IMR-90 (cell line): Measurements from ENCODE around the gene MZT2A. TPM values are rescaled to one million over a fixed set of nuclear protein-coding genes. Genes with fewer than 3 reads are reported as not detected.

Experiments
- ATAC-seq: fragments of 200-7000 bp; cut with Tn5 transposase; 2 replicates; pipeline ENCODE4 v1.9.1; 2020; ENCODE audit warnings: low read depth, mild to moderate bottlenecking, moderate library complexity
- BruUV-seq: library from RNA; stranded (reverse); fragments of 400-500 nt; replicated peaks from 2 replicates; lab custom pipeline; 2021; lab: Mats Ljungman, UMichigan
- CTCF ChIA-PET: fragments of 300-600 bp; formaldehyde crosslinking; extraction: SDS; loops from one replicate; lab custom pipeline; 2021; ENCODE audit warnings: antibody characterized with exemption; lab: Yijun Ruan, JAX
- POLR2A ChIA-PET: fragments of 300-600 bp; sonication (Branson Sonifier 250); formaldehyde crosslinking; loops from one replicate; lab custom pipeline; 2022; ENCODE audit warnings: antibody characterized with exemption; ENCODE audit not compliant: unreplicated experiment; lab: Charles Lee
- DNase-seq: peaks from one replicate; pipeline ENCODE4 v3.0.0; 2013
- H2AFZ ChIP-seq: replicated peaks from 2 replicates; pipeline ENCODE3; 2013; ENCODE audit warnings: low read length, mild to moderate bottlenecking; ENCODE audit not compliant: poor library complexity
- H2AK5ac ChIP-seq: 2 replicates; pipeline ENCODE4 v1.6.1; 2013; ENCODE audit warnings: low read depth, low read length, inconsistent platforms
- H2AK9ac ChIP-seq: replicated peaks from 2 replicates; pipeline ENCODE3; 2013; ENCODE audit warnings: mild to moderate bottlenecking, low read depth, low read length, moderate library complexity; ENCODE audit not compliant: poor library complexity
- H2BK120ac ChIP-seq: 2 replicates; pipeline ENCODE4 v1.6.1; 2013; ENCODE audit warnings: low read depth, low read length, inconsistent platforms
- H2BK15ac ChIP-seq: 3 replicates; pipeline ENCODE4 v1.6.1; 2013; ENCODE audit warnings: low read depth, low read length, inconsistent platforms
- H2BK20ac ChIP-seq: 2 replicates; pipeline ENCODE4 v1.6.1; 2013; ENCODE audit warnings: low read depth, mild to moderate bottlenecking, inconsistent platforms, low read length, moderate library complexity
- H2BK5ac ChIP-seq: 2 replicates; pipeline ENCODE4 v1.6.1; 2013; ENCODE audit warnings: mild to moderate bottlenecking, low read depth, low read length, inconsistent platforms; ENCODE audit not compliant: poor library complexity, severe bottlenecking
- H3K14ac ChIP-seq: replicated peaks from 2 replicates; pipeline ENCODE4 v1.6.1; 2013; ENCODE audit warnings: low read depth, low read length, inconsistent platforms
- H3K18ac ChIP-seq: 2 replicates; pipeline ENCODE4 v1.6.1; 2013; ENCODE audit warnings: low read depth, low read length, control low read depth
- H3K23ac ChIP-seq: 2 replicates; pipeline ENCODE4 v1.6.1; 2013; ENCODE audit warnings: low read depth, low read length, inconsistent platforms
- H3K27ac ChIP-seq: 2 replicates; pipeline ENCODE4 v1.5.1; 2013; ENCODE audit warnings: mild to moderate bottlenecking, control low read depth, low read length; ENCODE audit not compliant: insufficient read depth
- H3K27me3 ChIP-seq: 2 replicates; pipeline ENCODE4 v1.6.1; 2013; ENCODE audit warnings: low read length; ENCODE audit not compliant: control insufficient read depth, insufficient read depth
- H3K36me3 ChIP-seq: 2 replicates; pipeline ENCODE4 v1.6.1; 2013; ENCODE audit warnings: low read length, mixed read lengths; ENCODE audit not compliant: control insufficient read depth, insufficient read depth
- H3K4ac ChIP-seq: 2 replicates; pipeline ENCODE4 v1.6.1; 2013; ENCODE audit warnings: low read depth, low read length, inconsistent platforms
- H3K4me1 ChIP-seq: 2 replicates; pipeline ENCODE4 v1.6.1; 2013; ENCODE audit warnings: low read length, mixed read lengths; ENCODE audit not compliant: control insufficient read depth, insufficient read depth
- H3K4me2 ChIP-seq: 2 replicates; pipeline ENCODE4 v1.6.1; 2013; ENCODE audit warnings: low read depth, mild to moderate bottlenecking, control low read depth, low read length, moderate library complexity
- H3K4me3 ChIP-seq: 2 replicates; pipeline ENCODE4 v1.5.1; 2013; ENCODE audit warnings: low read depth, mild to moderate bottlenecking, control low read depth, low read length, moderate library complexity; ENCODE audit not compliant: insufficient read depth
- H3K56ac ChIP-seq: 2 replicates; pipeline ENCODE4 v1.6.1; 2013; ENCODE audit warnings: low read length, inconsistent platforms; ENCODE audit not compliant: insufficient read depth; ENCODE audit errors: extremely low read depth
- H3K79me1 ChIP-seq, 2 experiments: 2 replicates each; pipeline ENCODE4 v1.6.1; 2013; ENCODE audit warnings: low read length in 2 of 2, inconsistent platforms in 1 of 2, low read depth in 1 of 2
- H3K9ac ChIP-seq: 2 replicates; pipeline ENCODE4 v1.6.1; 2013; ENCODE audit warnings: low read depth, low read length, control low read depth
- H3K9me1 ChIP-seq: 2 replicates; pipeline ENCODE4 v1.6.1; 2013; ENCODE audit warnings: low read length, inconsistent platforms; ENCODE audit not compliant: insufficient read depth
- H3K9me3 ChIP-seq: 2 replicates; pipeline ENCODE4 v1.6.1; 2013; ENCODE audit warnings: low read length; ENCODE audit not compliant: control insufficient read depth, insufficient read depth
- H4K20me1 ChIP-seq: 2 replicates; pipeline ENCODE4 v1.6.1; 2013; ENCODE audit warnings: low read length, inconsistent platforms; ENCODE audit not compliant: insufficient read depth
- H4K5ac ChIP-seq: 2 replicates; pipeline ENCODE4 v1.6.1; 2013; ENCODE audit warnings: mild to moderate bottlenecking, low read depth, low read length, control low read depth
- H4K8ac ChIP-seq, 2 experiments: 2 replicates each; pipeline ENCODE4 v1.6.1; 2013; ENCODE audit warnings: low read depth in 2 of 2, low read length in 2 of 2, control low read depth in 1 of 2, inconsistent platforms in 1 of 2
- H4K91ac ChIP-seq: 2 replicates; pipeline ENCODE4 v1.6.1; 2013; ENCODE audit warnings: low read depth, low read length, inconsistent platforms; ENCODE audit not compliant: insufficient read depth
- BHLHE40 ChIP-seq: fragments of 150-350 bp; IDR thresholded peaks from 2 replicates; pipeline ENCODE4 v1.6.1; 2016; ENCODE audit warnings: mild to moderate bottlenecking, low read depth, low read length
- CHD1 ChIP-seq: IDR thresholded peaks from 2 replicates; pipeline ENCODE4 v1.6.1; 2012; ENCODE audit warnings: low read depth, low read length, improper control_type of control experiment
- MAFK ChIP-seq: IDR thresholded peaks from 2 replicates; pipeline ENCODE4 v1.6.1; 2012; ENCODE audit warnings: low read depth, low read length, improper control_type of control experiment
- MAZ ChIP-seq: IDR thresholded peaks from 2 replicates; pipeline ENCODE4 v1.6.1; 2012; ENCODE audit warnings: low read depth, mild to moderate bottlenecking, low read length, improper control_type of control experiment, moderate library complexity, borderline replicate concordance
- MXI1 ChIP-seq: IDR thresholded peaks from 2 replicates; pipeline ENCODE4 v1.6.1; 2012; ENCODE audit warnings: low read depth, mild to moderate bottlenecking, low read length, moderate library complexity, borderline replicate concordance
- NFE2L2 ChIP-seq: fragments of 150-350 bp; IDR thresholded peaks from 2 replicates; pipeline ENCODE4 v1.6.1; 2016; ENCODE audit warnings: low read depth, mild to moderate bottlenecking, low read length
- RAD21 ChIP-seq: IDR thresholded peaks from 2 replicates; pipeline ENCODE4 v1.6.1; 2012; ENCODE audit warnings: low read length, improper control_type of control experiment
- RCOR1 ChIP-seq: IDR thresholded peaks from 2 replicates; pipeline ENCODE4 v1.6.1; 2012; ENCODE audit warnings: mild to moderate bottlenecking, low read length, improper control_type of control experiment; ENCODE audit not compliant: insufficient replicate concordance
- RFX5 ChIP-seq: IDR thresholded peaks from 2 replicates; pipeline ENCODE4 v1.8.0; 2012; ENCODE audit warnings: low read depth, mild to moderate bottlenecking, low read length, moderate library complexity
- SMC3 ChIP-seq: fragments of 150-350 bp; IDR thresholded peaks from 2 replicates; pipeline ENCODE4 v1.6.1; 2016; ENCODE audit warnings: low read depth, mild to moderate bottlenecking, antibody characterized with exemption, low read length, moderate library complexity
- WGBS, 2 experiments: methylation state at CpG; one replicate each; pipeline versions ENCODE4 v1.1.5 to v1.1.7; 2013; ENCODE audit warnings: missing lambda C conversion rate in 2 of 2; ENCODE audit not compliant: insufficient read length in 1 of 2; ENCODE audit errors: extremely low coverage in 2 of 2; 5-methylcytosine and 5-hydroxymethylcytosine counted together
- dilution Hi-C: fragments of 300-500 bp; cut with HindIII; formaldehyde crosslinking; loops from one replicate; pipeline ENCODE4 v1.14.3; 2018; ENCODE audit warnings: low sequenced_read_pairs; ENCODE audit not compliant: unreplicated experiment
- in situ Hi-C: fragments of 300-500 bp; cut with MboI; formaldehyde crosslinking; loops from 3 replicates; pipeline ENCODE4 v1.14.3; 2019; ENCODE audit warnings: low sequenced_read_pairs, inconsistent platforms, mixed read lengths
- intact Hi-C: fragments of 100-400 bp; cut with micrococcal nuclease; formaldehyde crosslinking; loops from 2 replicates; pipeline ENCODE4 v1.10.0; 2022
- polyA plus RNA-seq, 3 experiments: library from polyadenylated mRNA; depleted of rRNA; stranded (reverse); fragments of >200 nt; gene quantifications; 2 replicates each; pipeline ENCODE4 v1.2.3, GENCODE V29; 2012; ENCODE audit warnings: low replicate concordance in 1 of 3
- total RNA-seq: library from RNA; depleted of rRNA; stranded (reverse); fragments of >200 nt; gene quantifications from 2 replicates; pipeline ENCODE4 v1.2.3, GENCODE V29; 2012
- TF ChIP-seq, protein P1 (sequence below): fragments of 150-350 bp; IDR thresholded peaks from 2 replicates; pipeline ENCODE4 v1.6.1; 2017; ENCODE audit warnings: mild to moderate bottlenecking, antibody characterized with exemption, low read length, low read depth
- TF ChIP-seq, protein P2 (sequence below): fragments of 150-350 bp; IDR thresholded peaks from 2 replicates; pipeline ENCODE4 v1.6.1; 2016; ENCODE audit warnings: low read depth, mild to moderate bottlenecking, low read length, moderate library complexity, borderline replicate concordance
- TF ChIP-seq, protein P3 (sequence below): conservative IDR thresholded peaks from 2 replicates; pipeline ENCODE4 v1.5.1; 2012; ENCODE audit warnings: mild to moderate bottlenecking, low read depth, low read length, improper control_type of control experiment

Gene MZT2A
- total and polyA plus RNA-seq, 2 of the 4 experiments (the other 2 are of a cell fraction) = 23.1 to 82.3 TPM

DNA sequence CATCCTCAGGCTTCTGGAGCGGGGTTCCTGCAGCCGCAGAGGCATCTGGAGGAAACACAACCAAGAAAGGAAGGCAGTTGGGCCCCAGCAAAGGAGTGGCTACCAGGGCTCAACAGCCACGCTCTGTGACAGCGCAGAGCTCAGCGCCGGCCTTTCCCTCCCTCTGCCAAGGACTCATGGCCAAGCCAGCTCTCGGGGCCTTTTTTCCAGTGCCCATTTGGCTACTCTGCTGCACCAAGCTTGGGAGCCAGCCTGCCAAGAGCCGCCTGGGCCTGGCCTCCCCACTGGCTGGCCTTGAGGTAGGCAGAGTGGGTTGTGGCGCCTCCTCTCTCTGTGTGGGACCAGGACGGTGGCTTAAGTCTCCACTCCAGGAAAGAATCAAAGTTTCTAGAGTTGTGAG, 28.3 kb upstream of the MZT2A start:
- CTCF ChIA-PET = no interaction called here
- ATAC-seq = no peak

More for the DNA sequence above, 28.3 kb upstream of the MZT2A start:
- no peaks in the 10 kb centered on the region for H3K9me1 ChIP-seq
- H3K4me3 ChIP-seq = no peak overlapping the region
- H2BK15ac ChIP-seq = no peak overlapping the region
- H4K8ac ChIP-seq = no peak overlapping the region
- H3K23ac ChIP-seq = no peak overlapping the region
- no peak overlapping the region for H2BK20ac ChIP-seq
- H3K14ac ChIP-seq = no peak overlapping the region
- POLR2A ChIA-PET = no interaction called here
- H4K91ac ChIP-seq = no peak overlapping the region
- no peaks in the 10 kb centered on the region for H3K4me1 ChIP-seq
- H3K9me3 ChIP-seq = no peaks in the 10 kb centered on the region
- no peak overlapping the region for H3K18ac ChIP-seq
- H4K20me1 ChIP-seq = no peaks in the 10 kb centered on the region
- H3K79me1 ChIP-seq = no peaks in the 10 kb centered on the region
- H2AK5ac ChIP-seq = no peak overlapping the region
- H3K4me2 ChIP-seq = no peak overlapping the region
- no TSS peak for BruUV-seq
- H2AK9ac ChIP-seq = no peak overlapping the region
- H3K4ac ChIP-seq = no peak overlapping the region
- no peak overlapping the region for H4K5ac ChIP-seq
- no CpG with 5 or more reads among the region's 10 CpGs for WGBS, 2 experiments
- H3K27me3 ChIP-seq = no peaks in the 10 kb centered on the region
- no peak for DNase-seq
- no peak overlapping the region for H3K27ac ChIP-seq
- no peak overlapping the region for H2BK5ac ChIP-seq
- H2BK120ac ChIP-seq = no peak overlapping the region
- H3K36me3 ChIP-seq = peaks cover 28% of the 10 kb centered on the region
- H2AFZ ChIP-seq = no peak overlapping the region
- intact Hi-C loops = no loop called here
- in situ Hi-C loops = loop anchor here (25.0 kb wide), 2 partner anchors 408 to 1358 kb away; partner anchors contain the start of gene PLEKHB2
- no peak for TF ChIP-seq RAD21
- no peak for TF ChIP-seq RCOR1
- TF ChIP-seq, protein P1, sequence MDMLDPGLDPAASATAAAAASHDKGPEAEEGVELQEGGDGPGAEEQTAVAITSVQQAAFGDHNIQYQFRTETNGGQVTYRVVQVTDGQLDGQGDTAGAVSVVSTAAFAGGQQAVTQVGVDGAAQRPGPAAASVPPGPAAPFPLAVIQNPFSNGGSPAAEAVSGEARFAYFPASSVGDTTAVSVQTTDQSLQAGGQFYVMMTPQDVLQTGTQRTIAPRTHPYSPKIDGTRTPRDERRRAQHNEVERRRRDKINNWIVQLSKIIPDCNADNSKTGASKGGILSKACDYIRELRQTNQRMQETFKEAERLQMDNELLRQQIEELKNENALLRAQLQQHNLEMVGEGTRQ = no peak
- TF ChIP-seq RFX5 = no peak
- no peak for TF ChIP-seq BHLHE40
- TF ChIP-seq NFE2L2 = no peak
- TF ChIP-seq, protein P2, sequence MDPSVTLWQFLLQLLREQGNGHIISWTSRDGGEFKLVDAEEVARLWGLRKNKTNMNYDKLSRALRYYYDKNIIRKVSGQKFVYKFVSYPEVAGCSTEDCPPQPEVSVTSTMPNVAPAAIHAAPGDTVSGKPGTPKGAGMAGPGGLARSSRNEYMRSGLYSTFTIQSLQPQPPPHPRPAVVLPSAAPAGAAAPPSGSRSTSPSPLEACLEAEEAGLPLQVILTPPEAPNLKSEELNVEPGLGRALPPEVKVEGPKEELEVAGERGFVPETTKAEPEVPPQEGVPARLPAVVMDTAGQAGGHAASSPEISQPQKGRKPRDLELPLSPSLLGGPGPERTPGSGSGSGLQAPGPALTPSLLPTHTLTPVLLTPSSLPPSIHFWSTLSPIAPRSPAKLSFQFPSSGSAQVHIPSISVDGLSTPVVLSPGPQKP = no peak
- TF ChIP-seq MXI1 = no peak
- TF ChIP-seq, protein P3, sequence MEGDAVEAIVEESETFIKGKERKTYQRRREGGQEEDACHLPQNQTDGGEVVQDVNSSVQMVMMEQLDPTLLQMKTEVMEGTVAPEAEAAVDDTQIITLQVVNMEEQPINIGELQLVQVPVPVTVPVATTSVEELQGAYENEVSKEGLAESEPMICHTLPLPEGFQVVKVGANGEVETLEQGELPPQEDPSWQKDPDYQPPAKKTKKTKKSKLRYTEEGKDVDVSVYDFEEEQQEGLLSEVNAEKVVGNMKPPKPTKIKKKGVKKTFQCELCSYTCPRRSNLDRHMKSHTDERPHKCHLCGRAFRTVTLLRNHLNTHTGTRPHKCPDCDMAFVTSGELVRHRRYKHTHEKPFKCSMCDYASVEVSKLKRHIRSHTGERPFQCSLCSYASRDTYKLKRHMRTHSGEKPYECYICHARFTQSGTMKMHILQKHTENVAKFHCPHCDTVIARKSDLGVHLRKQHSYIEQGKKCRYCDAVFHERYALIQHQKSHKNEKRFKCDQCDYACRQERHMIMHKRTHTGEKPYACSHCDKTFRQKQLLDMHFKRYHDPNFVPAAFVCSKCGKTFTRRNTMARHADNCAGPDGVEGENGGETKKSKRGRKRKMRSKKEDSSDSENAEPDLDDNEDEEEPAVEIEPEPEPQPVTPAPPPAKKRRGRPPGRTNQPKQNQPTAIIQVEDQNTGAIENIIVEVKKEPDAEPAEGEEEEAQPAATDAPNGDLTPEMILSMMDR = no peak
- TF ChIP-seq SMC3 = no peak
- no peak for TF ChIP-seq MAFK
- TF ChIP-seq CHD1 = no peak
- TF ChIP-seq MAZ = no peak
- dilution Hi-C loops = no loop called here
- H3K56ac ChIP-seq = no peak overlapping the region
- H3K9ac ChIP-seq = no peak overlapping the region
